HG03039 (cell line): ENCODE results near the gene KHDRBS1.
"Not testable (repeated sequence)": the region's sequence is repeated elsewhere in the genome, so short reads cannot be mapped to it uniquely, and the experiment has no call there.

Experiments
- ATAC-seq: cut with Tn5 transposase; IDR thresholded peaks from one replicate; pipeline ENCODE4 v1.9.1; 2021; ENCODE audit warnings: mild to moderate bottlenecking, moderate library complexity; ENCODE audit not compliant: unreplicated experiment

The KHDRBS1 gene

GRCh38 chr1:32012709-32013385, 821 bp upstream of the KHDRBS1 start:
- no peak for ATAC-seq

- ATAC-seq: no peak
These were observed 705 bp downstream of the KHDRBS1 start for GRCh38 chr1:32014199-32014947.

GRCh38 chr1:32014948-32015273, 1.2 kb downstream of the KHDRBS1 start:
- no peak for ATAC-seq

GRCh38 chr1:32020339-32020738, 6.7 kb downstream of the KHDRBS1 start:
- no peak for ATAC-seq

GRCh38 chr1:32021574-32022018, 7.9 kb downstream of the KHDRBS1 start:
- not testable (repeated sequence) for ATAC-seq

- no peak for ATAC-seq
These were observed 9.7 kb downstream of the KHDRBS1 start for GRCh38 chr1:32023351-32023750.

GRCh38 chr1:32025515-32025914, 11.8 kb downstream of the KHDRBS1 start:
- ATAC-seq: no peak

GRCh38 chr1:32028746-32029145, 15.1 kb downstream of the KHDRBS1 start:
- ATAC-seq: no peak

GRCh38 chr1:32031578-32032274, 18.1 kb downstream of the KHDRBS1 start:
- no peak for ATAC-seq

GRCh38 chr1:32032275-32032615, 18.6 kb downstream of the KHDRBS1 start:
- ATAC-seq: no peak

GRCh38 chr1:32035119-32035518, 21.5 kb downstream of the KHDRBS1 start:
- ATAC-seq: no peak

- no peak for ATAC-seq
These were observed 27.0 kb downstream of the KHDRBS1 start for GRCh38 chr1:32040711-32041110.

GRCh38 chr1:32042330-32042729, 28.7 kb downstream of the KHDRBS1 start:
- no peak for ATAC-seq

- ATAC-seq: no peak
These were observed 30.6 kb downstream of the KHDRBS1 start for GRCh38 chr1:32044234-32044633.

GRCh38 chr1:32045772-32046171, 32.1 kb downstream of the KHDRBS1 start:
- ATAC-seq: no peak

- ATAC-seq: no peak
These were observed 34.0 kb downstream of the KHDRBS1 start for GRCh38 chr1:32047701-32048100.

- ATAC-seq: no peak
These were observed 34.8 kb downstream of the KHDRBS1 start for GRCh38 chr1:32048440-32048839.

- ATAC-seq: no peak
These were observed 38.0 kb downstream of the KHDRBS1 start for GRCh38 chr1:32051706-32052105.

- ATAC-seq: no peak
These were observed 39.2 kb downstream of the KHDRBS1 start for GRCh38 chr1:32052887-32053286.

- ATAC-seq: no peak
These were observed 41.7 kb downstream of the KHDRBS1 start for GRCh38 chr1:32055416-32055815.

- ATAC-seq: no peak
These were observed 42.9 kb downstream of the KHDRBS1 start for GRCh38 chr1:32056598-32056997.

- no peak for ATAC-seq
These were observed 47.2 kb downstream of the KHDRBS1 start for GRCh38 chr1:32060914-32061313.
